ENCODE results near the gene SPPL3.

SPPL3 gene

GRCh38 chr12:120870415-120870814 lies 33.7 kb downstream of the SPPL3 start:
- Histone ChIP-seq H3K9me3 (ENCODE audit: control insufficient read depth in 1 of 2, low read length in 2 of 2) (no peaks in the 10 kb centered on the region), H3K4me1 (ENCODE audit: control insufficient read depth in 1 of 2, insufficient read depth in 2 of 2, low read length in 2 of 2) (peaks cover 0 to 20% of the 10 kb centered on the region in 2 donors), H3K27me3 (ENCODE audit: low read depth, low read length) (no peaks in the 10 kb centered on the region), H3K36me3 (ENCODE audit: control insufficient read depth in 1 of 2, insufficient read depth in 2 of 2, low read length in 2 of 2) (no peaks in the 10 kb centered on the region), H3K27ac (ENCODE audit: low read length) (no peak overlapping the region), H3K4me3 (ENCODE audit: low read depth in 1 of 2, low read length in 2 of 2) (no peak overlapping the region)

- Histone ChIP-seq H3K36me3 (ENCODE audit: control insufficient read depth in 1 of 2, insufficient read depth in 2 of 2, low read length in 2 of 2) (no peaks in the 10 kb centered on the region), H3K9me3 (ENCODE audit: control insufficient read depth in 1 of 2, low read length in 2 of 2) (no peaks in the 10 kb centered on the region), H3K4me3 (ENCODE audit: low read depth in 1 of 2, low read length in 2 of 2) (no peak overlapping the region), H3K27ac (ENCODE audit: low read length) (no peak overlapping the region), H3K4me1 (ENCODE audit: control insufficient read depth in 1 of 2, insufficient read depth in 2 of 2, low read length in 2 of 2) (peaks cover 0 to 20% of the 10 kb centered on the region in 2 donors), H3K27me3 (ENCODE audit: low read depth, low read length) (no peaks in the 10 kb centered on the region)
Observed at GRCh38 chr12:120869376-120869775, 34.8 kb downstream of the SPPL3 start.

GRCh38 chr12:120866108-120866507 lies 38.0 kb downstream of the SPPL3 start:
- Histone ChIP-seq H3K4me1 (ENCODE audit: control insufficient read depth in 1 of 2, insufficient read depth in 2 of 2, low read length in 2 of 2) (peaks cover 0 to 3% of the 10 kb centered on the region in 2 donors), H3K4me3 (ENCODE audit: low read depth in 1 of 2, low read length in 2 of 2) (no peak overlapping the region), H3K36me3 (ENCODE audit: control insufficient read depth in 1 of 2, insufficient read depth in 2 of 2, low read length in 2 of 2) (no peaks in the 10 kb centered on the region), H3K27ac (ENCODE audit: low read length) (no peak overlapping the region), H3K9me3 (ENCODE audit: control insufficient read depth in 1 of 2, low read length in 2 of 2) (no peaks in the 10 kb centered on the region), H3K27me3 (ENCODE audit: low read depth, low read length) (no peaks in the 10 kb centered on the region)

GRCh38 chr12:120865098-120865497 lies 39.1 kb downstream of the SPPL3 start:
- Histone ChIP-seq H3K4me3 (ENCODE audit: low read depth in 1 of 2, low read length in 2 of 2) (no peak overlapping the region), H3K4me1 (ENCODE audit: control insufficient read depth in 1 of 2, insufficient read depth in 2 of 2, low read length in 2 of 2) (peaks cover 0 to 3% of the 10 kb centered on the region in 2 donors), H3K27ac (ENCODE audit: low read length) (no peak overlapping the region), H3K36me3 (ENCODE audit: control insufficient read depth in 1 of 2, insufficient read depth in 2 of 2, low read length in 2 of 2) (no peaks in the 10 kb centered on the region), H3K27me3 (ENCODE audit: low read depth, low read length) (no peaks in the 10 kb centered on the region), H3K9me3 (ENCODE audit: control insufficient read depth in 1 of 2, low read length in 2 of 2) (no peaks in the 10 kb centered on the region)

GRCh38 chr12:120862664-120863063 lies 41.5 kb downstream of the SPPL3 start:
- H3K36me3 ChIP-seq (ENCODE audit: control insufficient read depth in 1 of 2, insufficient read depth in 2 of 2, low read length in 2 of 2): no peaks in the 10 kb centered on the region
- H3K4me1 ChIP-seq (ENCODE audit: control insufficient read depth in 1 of 2, insufficient read depth in 2 of 2, low read length in 2 of 2): peaks cover 0 to 3% of the 10 kb centered on the region in 2 donors
- no peak overlapping the region for H3K27ac ChIP-seq (ENCODE audit: low read length)
- no peak overlapping the region for H3K4me3 ChIP-seq (ENCODE audit: low read depth in 1 of 2, low read length in 2 of 2)
- peaks cover 0 to 5% of the 10 kb centered on the region in 2 donors for H3K9me3 ChIP-seq (ENCODE audit: control insufficient read depth in 1 of 2, low read length in 2 of 2)
- no peaks in the 10 kb centered on the region for H3K27me3 ChIP-seq (ENCODE audit: low read depth, low read length)

GRCh38 chr12:120861074-120861795 lies 42.9 kb downstream of the SPPL3 start:
- H3K27ac ChIP-seq (ENCODE audit: low read length): no peak overlapping the region
- peaks cover 4 to 5% of the 10 kb centered on the region in 2 donors for H3K4me1 ChIP-seq (ENCODE audit: control insufficient read depth in 1 of 2, insufficient read depth in 2 of 2, low read length in 2 of 2)
- no peak overlapping the region for H3K4me3 ChIP-seq (ENCODE audit: low read depth in 1 of 2, low read length in 2 of 2)
- H3K9me3 ChIP-seq (ENCODE audit: control insufficient read depth in 1 of 2, low read length in 2 of 2): peaks cover 0 to 5% of the 10 kb centered on the region in 2 donors
- H3K27me3 ChIP-seq (ENCODE audit: low read depth, low read length): no peaks in the 10 kb centered on the region
- H3K36me3 ChIP-seq (ENCODE audit: control insufficient read depth in 1 of 2, insufficient read depth in 2 of 2, low read length in 2 of 2): no peaks in the 10 kb centered on the region

GRCh38 chr12:120858306-120859088 lies 45.7 kb downstream of the SPPL3 start:
- H3K9me3 ChIP-seq (ENCODE audit: control insufficient read depth in 1 of 2, low read length in 2 of 2): peaks cover 0 to 5% of the 10 kb centered on the region in 2 donors
- no peaks in the 10 kb centered on the region for H3K27me3 ChIP-seq (ENCODE audit: low read depth, low read length)
- no peaks in the 10 kb centered on the region for H3K36me3 ChIP-seq (ENCODE audit: control insufficient read depth in 1 of 2, insufficient read depth in 2 of 2, low read length in 2 of 2)
- no peak overlapping the region for H3K4me3 ChIP-seq (ENCODE audit: low read depth in 1 of 2, low read length in 2 of 2)
- peaks cover 5 to 10% of the 10 kb centered on the region in 2 donors for H3K4me1 ChIP-seq (ENCODE audit: control insufficient read depth in 1 of 2, insufficient read depth in 2 of 2, low read length in 2 of 2)
- H3K27ac ChIP-seq (ENCODE audit: low read length): no peak overlapping the region

GRCh38 chr12:120856980-120857379 lies 47.2 kb downstream of the SPPL3 start:
- Histone ChIP-seq H3K4me1 (ENCODE audit: control insufficient read depth in 1 of 2, insufficient read depth in 2 of 2, low read length in 2 of 2) (peaks cover 5 to 16% of the 10 kb centered on the region in 2 donors), H3K9me3 (ENCODE audit: control insufficient read depth in 1 of 2, low read length in 2 of 2) (peaks cover 0 to 5% of the 10 kb centered on the region in 2 donors), H3K27me3 (ENCODE audit: low read depth, low read length) (no peaks in the 10 kb centered on the region), H3K27ac (ENCODE audit: low read length) (no peak overlapping the region), H3K36me3 (ENCODE audit: control insufficient read depth in 1 of 2, insufficient read depth in 2 of 2, low read length in 2 of 2) (no peaks in the 10 kb centered on the region), H3K4me3 (ENCODE audit: low read depth in 1 of 2, low read length in 2 of 2) (no peak overlapping the region)

- no peaks in the 10 kb centered on the region for H3K36me3 ChIP-seq (ENCODE audit: control insufficient read depth in 1 of 2, insufficient read depth in 2 of 2, low read length in 2 of 2)
- H3K27ac ChIP-seq (ENCODE audit: low read length): no peak overlapping the region
- peaks cover 5 to 16% of the 10 kb centered on the region in 2 donors for H3K4me1 ChIP-seq (ENCODE audit: control insufficient read depth in 1 of 2, insufficient read depth in 2 of 2, low read length in 2 of 2)
- H3K9me3 ChIP-seq (ENCODE audit: control insufficient read depth in 1 of 2, low read length in 2 of 2): peaks cover 0 to 5% of the 10 kb centered on the region in 2 donors
- H3K4me3 ChIP-seq (ENCODE audit: low read depth in 1 of 2, low read length in 2 of 2): no peak overlapping the region
- H3K27me3 ChIP-seq (ENCODE audit: low read depth, low read length): no peaks in the 10 kb centered on the region
Observed at GRCh38 chr12:120855823-120856588, 48.2 kb downstream of the SPPL3 start.

GRCh38 chr12:120854804-120855203 lies 49.4 kb downstream of the SPPL3 start:
- Histone ChIP-seq H3K9me3 (ENCODE audit: control insufficient read depth in 1 of 2, low read length in 2 of 2) (peaks cover 0 to 5% of the 10 kb centered on the region in 2 donors), H3K27ac (ENCODE audit: low read length) (no peak overlapping the region), H3K36me3 (ENCODE audit: control insufficient read depth in 1 of 2, insufficient read depth in 2 of 2, low read length in 2 of 2) (no peaks in the 10 kb centered on the region), H3K4me3 (ENCODE audit: low read depth in 1 of 2, low read length in 2 of 2) (no peak overlapping the region), H3K4me1 (ENCODE audit: control insufficient read depth in 1 of 2, insufficient read depth in 2 of 2, low read length in 2 of 2) (peaks cover 5 to 19% of the 10 kb centered on the region in 2 donors), H3K27me3 (ENCODE audit: low read depth, low read length) (no peaks in the 10 kb centered on the region)

- Histone ChIP-seq H3K27ac (ENCODE audit: low read length) (no peak overlapping the region), H3K9me3 (ENCODE audit: control insufficient read depth in 1 of 2, low read length in 2 of 2) (no peaks in the 10 kb centered on the region), H3K27me3 (ENCODE audit: low read depth, low read length) (no peaks in the 10 kb centered on the region), H3K4me3 (ENCODE audit: low read depth in 1 of 2, low read length in 2 of 2) (no peak overlapping the region), H3K36me3 (ENCODE audit: control insufficient read depth in 1 of 2, insufficient read depth in 2 of 2, low read length in 2 of 2) (no peaks in the 10 kb centered on the region), H3K4me1 (ENCODE audit: control insufficient read depth in 1 of 2, insufficient read depth in 2 of 2, low read length in 2 of 2) (peaks cover 5 to 25% of the 10 kb centered on the region in 2 donors)
Observed at GRCh38 chr12:120853188-120853587, 51.0 kb downstream of the SPPL3 start.
